BJ (cell line): ENCODE data around the gene TACO1. TPM values are rescaled to one million over a fixed set of nuclear protein-coding genes. Genes with fewer than 3 reads are reported as not detected.

ENCODE experiments used
- CTCF ChIA-PET: fragments of 350-600 bp; formaldehyde crosslinking; extraction: SDS; loops from one replicate; lab custom pipeline; 2021; ENCODE audit warnings: antibody characterized with exemption, inconsistent platforms; lab: Yijun Ruan, JAX
- POLR2A ChIA-PET: fragments of 300-600 bp; sonication (Branson Sonifier 250); formaldehyde crosslinking; extraction: SDS; loops from one replicate; lab custom pipeline; 2021; ENCODE audit warnings: antibody characterized with exemption; lab: Charles Lee
- DNase-seq: peaks from one replicate; pipeline ENCODE4 v3.0.0-alpha.2; 2011; ENCODE audit warnings: low read depth
- H3K27me3 ChIP-seq: 2 replicates; pipeline ENCODE4 v1.6.0; 2011; ENCODE audit warnings: low read length; ENCODE audit not compliant: control insufficient read depth, insufficient read depth
- H3K36me3 ChIP-seq: 2 replicates; pipeline ENCODE4 v1.5.1; 2011; ENCODE audit warnings: low read length; ENCODE audit not compliant: control insufficient read depth, insufficient read depth
- H3K4me3 ChIP-seq: 2 replicates; pipeline ENCODE4 v1.5.1; 2011; ENCODE audit warnings: low read depth, mild to moderate bottlenecking, control low read depth, low read length
- CTCF ChIP-seq: IDR thresholded peaks from 2 replicates; pipeline ENCODE4 v1.5.1; 2011; ENCODE audit warnings: low read depth, mild to moderate bottlenecking, control low read depth, inconsistent platforms, low read length, moderate library complexity; ENCODE audit not compliant: insufficient read depth
- polyA plus RNA-seq: library from polyadenylated mRNA; depleted of rRNA; stranded (reverse); fragments of >200 nt; gene quantifications from 2 replicates; pipeline ENCODE4 v1.2.3, GENCODE V29; 2011

TACO1 gene
- polyA plus RNA-seq, 1 experiment, result 23.5 TPM

DNA sequence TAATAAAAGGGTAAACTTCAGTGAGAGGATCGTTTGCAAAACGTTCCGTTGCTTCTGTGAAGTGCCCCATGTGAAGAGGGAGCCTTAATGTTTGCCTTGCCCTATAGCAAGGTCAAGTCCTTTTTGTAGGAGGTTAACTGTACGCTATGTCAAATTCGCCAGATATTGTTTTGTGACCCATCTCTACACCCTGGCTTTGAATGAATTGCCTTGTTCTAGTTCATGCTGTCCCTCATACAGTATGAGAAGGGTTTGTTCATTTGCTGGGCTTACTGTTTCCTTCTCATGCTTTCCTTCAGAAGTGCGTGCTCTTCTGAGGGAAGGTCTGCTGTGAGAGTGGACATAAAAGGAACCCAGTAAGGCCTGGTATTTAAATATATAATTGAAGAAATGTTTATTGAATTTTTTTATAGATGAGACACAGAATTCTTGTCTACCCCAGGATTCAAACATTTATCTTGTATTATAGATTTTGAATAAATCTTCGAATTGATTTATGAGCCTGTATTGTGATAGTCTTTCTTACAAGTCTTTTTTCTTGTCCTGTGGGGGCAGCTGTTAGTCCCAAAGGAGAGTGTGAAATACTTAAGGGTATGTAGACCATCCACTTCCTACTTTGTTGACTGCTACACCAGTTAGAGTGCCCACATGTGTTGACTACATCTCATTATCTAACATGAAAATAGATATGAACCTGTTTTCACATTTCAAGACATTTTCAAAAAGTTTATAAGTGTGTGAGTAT, 23.3 kb downstream of the TACO1 start:
- DNase-seq, result no peak
- TF ChIP-seq CTCF, result no peak
- Histone ChIP-seq H3K36me3 (peaks cover under 1% of the 10 kb centered on the region; the same call in 1 of the 2 replicates), H3K4me3 (peak overlapping the region; percentile 52), H3K27me3 (no peaks in the 10 kb centered on the region)
- CTCF ChIA-PET, result interaction anchor here (1.2 to 5.1 kb wide), 2 partner anchors 12 to 198 kb away, joined by 4 to 32 read pairs; no protein-coding TSS in a partner anchor
- POLR2A ChIA-PET, result interaction anchor here (0.6 kb wide), 1 partner anchor 569 kb away, joined by 4 read pairs; no protein-coding TSS in a partner anchor

DNA sequence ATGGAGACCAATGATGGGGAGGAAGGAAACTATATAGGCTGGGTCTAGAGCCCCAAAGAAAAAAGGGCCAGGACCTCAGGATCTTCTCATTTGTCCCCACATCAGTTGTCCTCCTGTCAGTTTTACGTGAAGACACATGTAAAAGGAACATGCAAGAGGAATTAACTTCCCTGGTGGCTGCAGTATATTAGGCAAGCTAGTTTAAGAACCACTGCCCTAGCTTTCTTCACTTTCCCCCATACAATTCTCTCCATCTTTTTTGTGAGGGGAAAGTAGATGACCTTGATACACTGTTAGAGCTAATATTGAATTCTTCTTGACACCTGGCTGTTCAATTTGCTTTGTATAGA, 23.8 kb downstream of the TACO1 start:
- Histone ChIP-seq H3K4me3 (no peak overlapping the region), H3K36me3 (peaks cover 1% of the 10 kb centered on the region; the same call in 1 of the 2 replicates), H3K27me3 (no peaks in the 10 kb centered on the region)
- ChIA-PET POLR2A (interaction anchor here (0.6 kb wide), 1 partner anchor 570 kb away, joined by 4 read pairs; no protein-coding TSS in a partner anchor), CTCF (interaction anchor here (1.2 to 5.1 kb wide), 2 partner anchors 12 to 199 kb away, joined by 4 to 32 read pairs; no protein-coding TSS in a partner anchor)
- DNase-seq, result no peak
- TF ChIP-seq CTCF, result no peak

GRCh38 chr17:63626551-63627180, 26.0 kb downstream of the TACO1 start:
- H3K27me3 ChIP-seq, result no peaks in the 10 kb centered on the region
- no peak overlapping the region for H3K4me3 ChIP-seq
- H3K36me3 ChIP-seq, result peaks cover 1% of the 10 kb centered on the region; the same call in 1 of the 2 replicates
- no peak for TF ChIP-seq CTCF
- POLR2A ChIA-PET, result interaction anchor here (0.6 kb wide), 2 partner anchors 147 to 1012 kb away, joined by 3 to 15 read pairs; partner anchors contain the start of gene DDX42
- DNase-seq, result no peak
- CTCF ChIA-PET, result interaction anchor here (2.5 kb wide), 1 partner anchor 14 kb away, joined by 8 read pairs; no protein-coding TSS in a partner anchor

GRCh38 chr17:63629627-63630026, 28.9 kb downstream of the TACO1 start:
- POLR2A ChIA-PET, result no interaction called here
- CTCF ChIA-PET, result interaction anchor here (0.7 kb wide), 1 partner anchor 939 kb away, joined by 3 read pairs; no protein-coding TSS in a partner anchor

More at GRCh38 chr17:63629627-63630026, 28.9 kb downstream of the TACO1 start:
- H3K4me3 ChIP-seq, result no peak overlapping the region
- DNase-seq, result no peak
- no peak for TF ChIP-seq CTCF
- no peaks in the 10 kb centered on the region for H3K27me3 ChIP-seq
- H3K36me3 ChIP-seq, result peaks cover 1% of the 10 kb centered on the region
